BLaER1 treated with 17β-estradiol and CSF1 and Interleukin-3, amounts not matched to agents 10 nM and 100 nM (cell line): ENCODE measurements around the gene RNF14.
"Not testable (repeated sequence)": the region's sequence is repeated elsewhere in the genome, so short reads cannot be mapped to it uniquely, and the experiment has no call there.

Source experiments
- H3K27ac ChIP-seq, 11 experiments: shearing (Covaris generic); formaldehyde crosslinking; 2 replicates each; pipeline ENCODE4 v1.8.1; 2022
- H3K27me3 ChIP-seq, 11 experiments: shearing (Covaris generic); formaldehyde crosslinking; 2 replicates each; pipeline ENCODE4 v1.8.1; 2022
- H3K36me3 ChIP-seq, 11 experiments: shearing (Covaris generic); formaldehyde crosslinking; 2 replicates each; pipeline ENCODE4 v1.8.1; 2022
- H3K4me1 ChIP-seq, 10 experiments: shearing (Covaris generic); formaldehyde crosslinking; 2 replicates each; pipeline ENCODE4 v1.8.1; 2022
- H3K4me2 ChIP-seq, 11 experiments: shearing (Covaris generic); formaldehyde crosslinking; 2 replicates each; pipeline ENCODE4 v1.8.1; 2022
- H3K4me3 ChIP-seq, 10 experiments: shearing (Covaris generic); formaldehyde crosslinking; 2 replicates each; pipeline ENCODE4 v1.8.1; 2022
- H3K9ac ChIP-seq, 11 experiments: shearing (Covaris generic); formaldehyde crosslinking; 2 replicates each; pipeline ENCODE4 v1.8.1; 2022
- H3K9me3 ChIP-seq, 11 experiments: shearing (Covaris generic); formaldehyde crosslinking; replicated peaks in 1 of 11; 2 replicates each; pipeline ENCODE4 v1.8.1; 2022
- H4K20me1 ChIP-seq, 11 experiments: shearing (Covaris generic); formaldehyde crosslinking; 2 replicates each; pipeline ENCODE4 v1.8.1; 2022
- Cebpa-rat ChIP-seq, 11 experiments: shearing (Covaris generic); IDR thresholded peaks; 2 replicates each; pipeline ENCODE4 v1.8.1; 2022

RNF14 gene

GRCh38 chr5:142017832-142018427 is 49.0 kb downstream of the RNF14 start:
- H3K27ac ChIP-seq: peak overlapping the region in 1 of 11 experiments; percentile 38; a peak in 1 of 22 replicates
- no peak overlapping the region for H3K9ac ChIP-seq
- peaks cover 0 to 6% (median 0%) of the 10 kb centered on the region in 11 experiments; a peak in 4 of 22 replicates for H4K20me1 ChIP-seq
- TF ChIP-seq Cebpa-rat (IDR thresholded peaks at IDR 0.05): 0 out of 22 replicates have a peak, but pooled peaks of 1 of the 11 experiments have one; percentile 24
- peaks cover 16 to 30% (median 24%) of the 10 kb centered on the region in 11 experiments for H3K9me3 ChIP-seq
- peaks cover 14 to 64% (median 29%) of the 10 kb centered on the region in 11 experiments for H3K27me3 ChIP-seq
- H3K36me3 ChIP-seq: no peaks in the 10 kb centered on the region
- peaks cover 62 to 80% (median 73%) of the 10 kb centered on the region in 10 experiments for H3K4me1 ChIP-seq
- no peak overlapping the region for H3K4me3 ChIP-seq
- peak overlapping the region; percentile 1 to 90 (median 82) for H3K4me2 ChIP-seq

GRCh38 chr5:142020122-142020659 is 51.3 kb downstream of the RNF14 start:
- Histone ChIP-seq H3K36me3 (no peaks in the 10 kb centered on the region), H3K27ac (no peak overlapping the region), H3K9me3 (peaks cover 16 to 30% (median 25%) of the 10 kb centered on the region in 11 experiments), H3K27me3 (peaks cover 14 to 69% (median 27%) of the 10 kb centered on the region in 11 experiments), H3K4me1 (peaks cover 50 to 66% (median 62%) of the 10 kb centered on the region in 10 experiments), H3K4me3 (no peak overlapping the region), H3K9ac (no peak overlapping the region), H4K20me1 (peaks cover 0 to 6% (median 0%) of the 10 kb centered on the region in 11 experiments; a peak in 4 of 22 replicates), H3K4me2 (no peak overlapping the region)
- no peak for TF ChIP-seq Cebpa-rat (IDR thresholded peaks at IDR 0.05)

- Histone ChIP-seq H3K27me3 (peaks cover 21 to 64% (median 29%) of the 10 kb centered on the region in 11 experiments), H4K20me1 (no peaks in the 10 kb centered on the region), H3K4me1 (peaks cover 23 to 33% (median 29%) of the 10 kb centered on the region in 10 experiments), H3K27ac (no peak overlapping the region), H3K9me3 (peaks cover 19 to 33% (median 28%) of the 10 kb centered on the region in 11 experiments), H3K4me3 (no peak overlapping the region), H3K4me2 (0 out of 22 replicates have a peak overlapping the region, but pooled peaks of 1 of the 11 experiments have one; percentile 58), H3K36me3 (no peaks in the 10 kb centered on the region), H3K9ac (no peak overlapping the region)
- no peak for TF ChIP-seq Cebpa-rat (IDR thresholded peaks at IDR 0.05)
Measured at GRCh38 chr5:142023836-142024235, 54.9 kb downstream of the RNF14 start.

GRCh38 chr5:142024771-142025304 is 55.9 kb downstream of the RNF14 start:
- Histone ChIP-seq H3K9ac (peak overlapping the region in 7 of 11 experiments; percentile 6 to 42 (median 35); a peak in 7 of 22 replicates), H3K4me3 (peak overlapping the region in 9 of 10 experiments; percentile 4 to 53 (median 25); a peak in 16 of 20 replicates), H3K36me3 (no peaks in the 10 kb centered on the region), H3K27me3 (peaks cover 18 to 56% (median 24%) of the 10 kb centered on the region in 11 experiments), H3K27ac (peak overlapping the region in 10 of 11 experiments; percentile 6 to 64 (median 46); a peak in 14 of 22 replicates), H3K4me1 (peaks cover 22 to 32% (median 28%) of the 10 kb centered on the region in 10 experiments), H3K4me2 (peak overlapping the region; percentile 39 to 81 (median 64)), H4K20me1 (no peaks in the 10 kb centered on the region), H3K9me3 (peaks cover 13 to 27% (median 22%) of the 10 kb centered on the region in 11 experiments)
- no peak for TF ChIP-seq Cebpa-rat (IDR thresholded peaks at IDR 0.05)

- H3K36me3 ChIP-seq: no peaks in the 10 kb centered on the region
- H3K4me3 ChIP-seq: peak overlapping the region in 6 of 10 experiments; percentile 6 to 53 (median 40); a peak in 7 of 20 replicates
- H3K9me3 ChIP-seq: peaks cover 5 to 19% (median 14%) of the 10 kb centered on the region in 11 experiments
- TF ChIP-seq Cebpa-rat (IDR thresholded peaks at IDR 0.05): no peak
- peak overlapping the region in 1 of 11 experiments; percentile 36; a peak in 1 of 22 replicates for H3K9ac ChIP-seq
- peaks cover 22 to 32% (median 28%) of the 10 kb centered on the region in 10 experiments for H3K4me1 ChIP-seq
- peaks cover 18 to 48% (median 23%) of the 10 kb centered on the region in 11 experiments; a peak in 21 of 22 replicates for H3K27me3 ChIP-seq
- no peak overlapping the region for H3K27ac ChIP-seq
- peak overlapping the region; percentile 39 to 81 (median 64); a peak in 19 of 22 replicates for H3K4me2 ChIP-seq
- H4K20me1 ChIP-seq: no peaks in the 10 kb centered on the region
Measured at GRCh38 chr5:142025637-142026036, 56.7 kb downstream of the RNF14 start.

GRCh38 chr5:142032150-142032549 is 63.2 kb downstream of the RNF14 start:
- no peaks in the 10 kb centered on the region for H4K20me1 ChIP-seq
- no peak overlapping the region for H3K9ac ChIP-seq
- no peak overlapping the region for H3K4me2 ChIP-seq
- TF ChIP-seq Cebpa-rat (IDR thresholded peaks at IDR 0.05): no peak
- no peak overlapping the region for H3K4me3 ChIP-seq
- H3K27ac ChIP-seq: no peak overlapping the region
- no peaks in the 10 kb centered on the region for H3K27me3 ChIP-seq
- peaks cover 0 to 27% (median 0%) of the 10 kb centered on the region in 10 experiments; a peak in 5 of 20 replicates for H3K4me1 ChIP-seq
- no peaks in the 10 kb centered on the region for H3K36me3 ChIP-seq
- H3K9me3 ChIP-seq: no peaks in the 10 kb centered on the region

GRCh38 chr5:142032747-142033631 is 64.1 kb downstream of the RNF14 start:
- H3K4me3 ChIP-seq: no peak overlapping the region
- H3K36me3 ChIP-seq: no peaks in the 10 kb centered on the region
- no peak for TF ChIP-seq Cebpa-rat (IDR thresholded peaks at IDR 0.05)
- H3K27me3 ChIP-seq: no peaks in the 10 kb centered on the region
- no peak overlapping the region for H3K4me2 ChIP-seq
- H4K20me1 ChIP-seq: no peaks in the 10 kb centered on the region
- H3K9ac ChIP-seq: no peak overlapping the region
- peaks cover 0 to 29% (median 0%) of the 10 kb centered on the region in 10 experiments; a peak in 5 of 20 replicates for H3K4me1 ChIP-seq
- no peaks in the 10 kb centered on the region for H3K9me3 ChIP-seq
- H3K27ac ChIP-seq: no peak overlapping the region

GRCh38 chr5:142033632-142034567 is 65.0 kb downstream of the RNF14 start:
- not testable (repeated sequence) for H4K20me1 ChIP-seq, H3K27ac ChIP-seq, H3K9me3 ChIP-seq, H3K4me3 ChIP-seq, H3K36me3 ChIP-seq, H3K27me3 ChIP-seq, H3K9ac ChIP-seq
- peaks cover 0 to 29% (median 0%) of the 10 kb centered on the region in 10 experiments; a peak in 5 of 20 replicates for H3K4me1 ChIP-seq
- H3K4me2 ChIP-seq: peak overlapping the region in 1 of 11 experiments; percentile 69; a peak in 1 of 22 replicates
